ENCODE measurements around the gene POLR2E. TPM values are rescaled to one million over a fixed set of nuclear protein-coding genes. Genes with fewer than 3 reads are reported as not detected.

Gene POLR2E
- total and polyA plus RNA-seq, 2 donors (not counting 1 experiment from before 2014, with no cell fraction given) = 103 to 121 TPM

DNA sequence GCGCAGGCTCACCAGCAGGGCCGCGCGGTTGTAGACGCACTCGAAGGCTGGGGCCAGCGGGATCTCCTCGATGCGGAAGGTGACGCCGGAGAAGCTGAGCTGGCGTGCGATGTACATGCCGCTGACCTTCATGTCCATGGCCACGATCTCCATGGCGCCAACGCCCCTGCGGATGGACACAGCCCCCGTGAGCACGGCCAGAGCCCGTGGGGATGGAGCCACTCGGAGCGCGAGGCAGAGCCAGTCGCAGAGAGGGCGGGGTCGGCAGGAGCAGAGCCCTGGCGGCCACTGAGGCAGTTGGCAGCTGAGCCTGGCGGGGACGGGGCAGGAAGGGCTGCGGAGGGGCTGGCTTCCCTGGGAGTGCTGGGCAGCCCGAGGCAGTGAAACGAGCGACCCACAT is 23.8 kb upstream of the POLR2E start:
- intact Hi-C loops (cut with micrococcal nuclease) = no loop called here
- CTCF ChIA-PET = interaction anchor here (0.7 kb wide), 1 partner anchor 17 kb away, joined by 3 read pairs; no protein-coding TSS in a partner anchor
- no peak for TF ChIP-seq EZH2 (IDR thresholded peaks at IDR 0.05; ENCODE audit: borderline replicate concordance, insufficient read depth, low read depth, low read length, poor library complexity, severe bottlenecking)
- TF ChIP-seq CTCF (IDR thresholded peaks at IDR 0.05) = no peak

DNA sequence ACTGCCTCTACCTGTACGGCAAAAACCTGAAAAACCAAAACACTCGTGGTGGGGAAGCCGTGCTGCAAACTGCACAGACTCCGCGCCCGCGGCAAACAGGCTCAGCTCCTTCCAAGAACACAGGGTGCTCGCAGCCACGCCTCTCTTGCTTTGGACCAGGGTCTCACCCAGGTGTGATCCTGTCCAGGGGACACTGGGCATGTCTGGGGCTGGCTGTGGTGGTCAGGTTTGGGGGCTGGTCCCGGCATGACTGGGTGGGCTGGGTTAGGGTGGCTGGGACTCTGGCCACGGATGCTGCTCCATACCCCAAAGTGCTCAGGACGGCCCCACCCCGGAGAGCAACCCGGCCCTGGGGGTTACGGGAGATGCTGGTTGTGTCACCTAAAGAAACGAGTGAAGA is 22.5 kb upstream of the POLR2E start:
- no peak for TF ChIP-seq EZH2 (IDR thresholded peaks at IDR 0.05; ENCODE audit: borderline replicate concordance, insufficient read depth, low read depth, low read length, poor library complexity, severe bottlenecking)
- TF ChIP-seq CTCF (IDR thresholded peaks at IDR 0.05) = no peak
- Histone ChIP-seq H3K79me2 (ENCODE audit: control insufficient read depth, insufficient read depth, low read length) (peaks cover 15% of the 10 kb centered on the region), H4K20me1 (ENCODE audit: control insufficient read depth, insufficient read depth, low read length, poor library complexity, severe bottlenecking) (peaks cover 32% of the 10 kb centered on the region), H2AFZ (ENCODE audit: insufficient read depth, low read depth, low read length, poor library complexity, severe bottlenecking) (no peak overlapping the region), H3K4me2 (replicated peaks; ENCODE audit: low read depth, low read length, poor library complexity, severe bottlenecking) (no peak overlapping the region), H3K4me1 (ENCODE audit: control insufficient read depth in 2 of 2, insufficient read depth in 2 of 2, low read length in 2 of 2) (peaks cover 6 to 12% of the 10 kb centered on the region in 2 donors), H3K27ac (ENCODE audit: low read length in 2 of 2) (no peak overlapping the region), H3K9ac (ENCODE audit: low read length) (no peak overlapping the region), H3K36me3 (replicated peaks in 1 of 2; ENCODE audit: control extremely low read depth in 1 of 2, control insufficient read depth in 1 of 2, extremely low read depth in 1 of 2, insufficient read depth in 2 of 2, low read length in 1 of 2) (peaks cover 1 to 57% of the 10 kb centered on the region in 2 experiments), H3K27me3 (replicated peaks in 1 of 4; ENCODE audit: control extremely low read depth in 1 of 4, control insufficient read depth in 3 of 4, insufficient read depth in 4 of 4, low read length in 3 of 4) (no peaks in the 10 kb centered on the region), H3K4me3 (ENCODE audit: control extremely low read depth in 1 of 5, extremely low read depth in 1 of 5, insufficient read depth in 1 of 5, low read depth in 2 of 5, low read length in 4 of 5) (no peak overlapping the region), H3K9me3 (ENCODE audit: control extremely low read depth in 1 of 3, control insufficient read depth in 2 of 3, insufficient read depth in 1 of 3, low read length in 2 of 3) (no peaks in the 10 kb centered on the region)
- WGBS (ENCODE audit: insufficient coverage) = 96% methylated on average over 12 of the region's 16 CpGs
- H3K27me3 Mint-ChIP-seq = no peaks in the 10 kb centered on the region
- DNase-seq (no peak), ATAC-seq (ENCODE audit: low read depth) (no peak)
- CTCF ChIA-PET = no interaction called here
- H3K9me3 Mint-ChIP-seq (ENCODE audit: insufficient read depth) = no peaks in the 10 kb centered on the region
- H3K27ac Mint-ChIP-seq = no peak overlapping the region
- H3K4me1 Mint-ChIP-seq = peaks cover 5% of the 10 kb centered on the region
- intact Hi-C loops (cut with micrococcal nuclease) = no loop called here
- no peak overlapping the region for H3K4me3 Mint-ChIP-seq
- POLR2A ChIA-PET = no interaction called here

More for the DNA sequence above, 23.8 kb upstream of the POLR2E start:
- Histone ChIP-seq H3K9me3 (ENCODE audit: control extremely low read depth in 1 of 3, control insufficient read depth in 2 of 3, insufficient read depth in 1 of 3, low read length in 2 of 3) (no peaks in the 10 kb centered on the region), H3K27ac (ENCODE audit: low read length in 2 of 2) (no peak overlapping the region), H4K20me1 (ENCODE audit: control insufficient read depth, insufficient read depth, low read length, poor library complexity, severe bottlenecking) (peaks cover 32% of the 10 kb centered on the region), H3K79me2 (ENCODE audit: control insufficient read depth, insufficient read depth, low read length) (peaks cover 19% of the 10 kb centered on the region), H3K36me3 (replicated peaks in 1 of 2; ENCODE audit: control extremely low read depth in 1 of 2, control insufficient read depth in 1 of 2, extremely low read depth in 1 of 2, insufficient read depth in 2 of 2, low read length in 1 of 2) (peaks cover 1 to 66% of the 10 kb centered on the region in 2 experiments), H2AFZ (ENCODE audit: insufficient read depth, low read depth, low read length, poor library complexity, severe bottlenecking) (no peak overlapping the region), H3K27me3 (replicated peaks in 1 of 4; ENCODE audit: control extremely low read depth in 1 of 4, control insufficient read depth in 3 of 4, insufficient read depth in 4 of 4, low read length in 3 of 4) (no peaks in the 10 kb centered on the region), H3K9ac (ENCODE audit: low read length) (no peak overlapping the region), H3K4me3 (ENCODE audit: control extremely low read depth in 1 of 5, extremely low read depth in 1 of 5, insufficient read depth in 1 of 5, low read depth in 2 of 5, low read length in 4 of 5) (no peak overlapping the region), H3K4me1 (ENCODE audit: control insufficient read depth in 2 of 2, insufficient read depth in 2 of 2, low read length in 2 of 2) (peaks cover 0 to 1% of the 10 kb centered on the region in 2 donors), H3K4me2 (replicated peaks; ENCODE audit: low read depth, low read length, poor library complexity, severe bottlenecking) (no peak overlapping the region)
- whole genome bisulfite sequencing (ENCODE audit: insufficient coverage) = 98% methylated on average over 34 of the region's 34 CpGs
- Mint-ChIP-seq H3K27me3 (no peaks in the 10 kb centered on the region), H3K4me3 (no peak overlapping the region), H3K9me3 (ENCODE audit: insufficient read depth) (no peaks in the 10 kb centered on the region), H3K4me1 (no peaks in the 10 kb centered on the region), H3K27ac (no peak overlapping the region)
- ATAC-seq (ENCODE audit: low read depth) = no peak
- POLR2A ChIA-PET = no interaction called here
- no peak for DNase-seq

Data from B cell (primary cell).